ENCODE results near the gene RNF111. TPM values are rescaled to one million over a fixed set of nuclear protein-coding genes. Genes with fewer than 3 reads are reported as not detected.
"Not testable (repeated sequence)": the region's sequence is repeated elsewhere in the genome, so short reads cannot be mapped to it uniquely, and the experiment has no call there.

RNF111 gene
- polyA plus RNA-seq, 4 donors, result 36.2 to 47.6 (median 42.3) TPM

DNA sequence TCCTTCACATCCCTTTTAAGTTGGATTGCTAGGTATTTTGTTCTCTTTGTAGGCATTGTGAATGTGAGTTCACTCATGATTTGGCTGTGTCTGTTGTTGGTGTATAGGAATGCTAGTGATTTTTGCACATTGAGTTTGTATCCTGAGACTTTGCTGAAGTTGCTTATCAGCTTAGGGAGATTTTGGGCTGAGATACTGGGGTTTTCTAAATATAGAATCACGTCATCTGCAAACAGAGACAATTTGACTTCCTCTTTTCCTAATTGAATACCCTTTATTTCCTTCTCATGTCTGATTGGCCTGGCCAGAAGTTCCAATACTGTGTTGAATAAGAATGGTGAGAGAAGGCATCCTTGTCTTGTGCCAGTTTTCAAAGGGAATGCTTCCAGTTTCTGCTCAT lies 139.8 kb downstream of the RNF111 start:
- DNase-seq (ENCODE audit: low read depth in 4 of 4, low spot score in 2 of 4), result not testable (repeated sequence)

DNA sequence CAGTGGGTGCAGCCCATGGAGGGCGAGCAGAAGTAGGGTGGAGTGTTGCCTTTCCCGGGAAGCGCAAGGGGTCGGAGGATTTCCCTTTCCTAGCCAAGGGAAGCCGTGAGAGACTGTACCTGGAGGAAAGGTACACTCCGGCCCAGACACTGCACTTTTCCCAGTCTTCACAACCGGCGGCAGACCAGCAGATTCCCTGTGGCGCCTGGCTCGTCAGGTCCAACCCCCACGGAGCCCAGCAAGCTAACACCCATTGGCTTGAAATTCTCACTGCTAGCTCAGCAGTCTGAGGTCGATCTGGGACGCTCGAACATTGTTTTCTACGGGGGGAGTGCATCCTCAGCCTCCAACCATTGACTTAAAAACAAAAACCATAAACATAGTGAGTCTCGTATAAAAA lies 144.0 kb downstream of the RNF111 start:
- DNase-seq (ENCODE audit: low read depth in 4 of 4, low spot score in 2 of 4), result no peak

DNA sequence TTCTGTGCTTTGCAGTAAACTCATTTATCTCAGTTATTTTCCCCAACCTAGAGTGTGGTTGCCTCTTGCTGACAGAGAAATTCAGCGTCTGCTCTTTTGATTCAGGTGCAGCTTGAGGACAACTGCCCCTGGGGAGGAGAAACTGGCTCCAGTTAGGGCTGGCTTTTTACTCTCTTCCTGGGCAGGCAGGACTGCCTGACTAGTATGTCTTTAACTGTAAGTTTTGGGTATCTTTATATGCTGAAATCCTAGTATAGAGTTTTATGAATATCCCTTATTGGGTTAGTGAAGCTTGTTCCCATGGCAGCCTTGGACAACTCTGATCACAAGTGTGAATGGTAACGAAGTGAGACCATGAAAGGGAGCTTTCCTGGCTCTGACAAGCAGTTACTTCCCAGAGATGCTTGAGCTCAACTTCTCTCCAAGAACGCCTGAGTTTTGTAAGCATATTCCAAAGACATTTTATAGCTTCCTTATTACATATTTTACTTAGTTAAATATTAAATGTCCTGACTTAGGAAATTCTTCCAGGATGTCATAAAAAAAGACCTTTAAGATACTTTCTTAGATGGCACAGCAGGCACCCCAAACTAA lies 144.6 kb downstream of the RNF111 start:
- no peak for DNase-seq (ENCODE audit: low read depth in 4 of 4, low spot score in 2 of 4)

DNA sequence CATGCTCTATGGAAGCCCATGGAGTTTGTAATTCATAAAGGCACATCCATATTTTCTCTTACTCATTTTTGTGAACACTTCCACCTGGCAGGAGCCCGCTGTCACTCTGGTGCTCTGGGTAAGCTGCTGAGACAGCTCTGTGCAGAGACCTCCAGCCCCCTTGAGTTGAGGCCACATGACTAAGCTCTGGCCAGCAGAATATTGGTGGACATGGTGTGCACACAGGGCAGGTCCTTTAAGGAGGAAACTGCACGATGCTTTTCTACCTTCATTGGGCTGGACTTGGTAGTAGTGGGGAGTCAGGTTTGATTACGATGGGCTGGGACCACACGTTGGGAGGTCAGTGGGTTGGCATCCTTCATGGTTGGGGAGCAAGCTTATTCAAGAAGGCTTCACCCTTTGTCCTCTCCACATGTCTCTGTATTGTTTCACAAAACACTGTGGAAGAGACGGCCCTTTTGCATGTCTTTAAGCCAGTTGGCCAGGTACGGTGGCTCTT lies 146.5 kb downstream of the RNF111 start:
- DNase-seq (ENCODE audit: low read depth in 4 of 4, low spot score in 2 of 4), result no peak

DNA sequence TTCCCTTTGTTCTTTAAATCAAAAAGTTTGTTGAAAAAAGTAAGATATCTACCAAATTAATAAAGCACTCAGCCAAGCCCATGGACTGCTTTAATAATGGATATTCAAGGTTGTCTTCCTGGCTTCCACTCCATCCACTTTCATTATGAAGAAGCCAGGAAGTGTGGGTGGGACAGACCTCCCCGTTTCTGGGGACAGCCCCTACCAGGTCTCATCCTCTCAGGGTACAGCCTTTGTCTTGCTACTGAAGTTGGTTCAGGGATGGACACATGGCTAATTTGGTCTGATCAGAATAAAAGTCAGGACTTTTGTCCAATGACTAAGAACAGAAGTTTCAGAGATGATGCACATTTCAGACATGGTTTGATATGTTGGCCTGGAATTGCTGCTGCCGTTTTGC lies 150.1 kb downstream of the RNF111 start:
- no peak for DNase-seq (ENCODE audit: low read depth in 4 of 4, low spot score in 2 of 4)

DNA sequence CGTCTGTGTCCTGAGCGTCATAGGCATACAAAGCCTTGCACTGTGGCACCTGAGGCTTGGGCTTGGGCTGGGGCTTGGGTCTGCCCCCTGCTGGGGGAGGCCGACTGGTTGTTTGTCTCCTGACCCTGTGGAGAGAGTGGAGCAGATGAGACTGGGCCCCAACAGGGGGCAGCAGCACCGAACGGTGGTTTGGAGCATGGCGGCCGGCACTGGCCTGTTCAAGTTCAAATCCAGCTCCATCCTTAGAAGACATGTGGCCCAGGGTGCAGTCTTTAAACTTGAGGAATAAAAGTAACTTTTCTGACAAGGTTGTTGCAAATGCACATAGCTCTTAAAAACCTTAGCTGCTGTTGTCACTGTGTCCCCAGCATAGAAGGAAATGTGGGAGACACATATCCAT lies 150.8 kb downstream of the RNF111 start:
- DNase-seq (ENCODE audit: low read depth in 4 of 4, low spot score in 2 of 4), result no peak

DNA sequence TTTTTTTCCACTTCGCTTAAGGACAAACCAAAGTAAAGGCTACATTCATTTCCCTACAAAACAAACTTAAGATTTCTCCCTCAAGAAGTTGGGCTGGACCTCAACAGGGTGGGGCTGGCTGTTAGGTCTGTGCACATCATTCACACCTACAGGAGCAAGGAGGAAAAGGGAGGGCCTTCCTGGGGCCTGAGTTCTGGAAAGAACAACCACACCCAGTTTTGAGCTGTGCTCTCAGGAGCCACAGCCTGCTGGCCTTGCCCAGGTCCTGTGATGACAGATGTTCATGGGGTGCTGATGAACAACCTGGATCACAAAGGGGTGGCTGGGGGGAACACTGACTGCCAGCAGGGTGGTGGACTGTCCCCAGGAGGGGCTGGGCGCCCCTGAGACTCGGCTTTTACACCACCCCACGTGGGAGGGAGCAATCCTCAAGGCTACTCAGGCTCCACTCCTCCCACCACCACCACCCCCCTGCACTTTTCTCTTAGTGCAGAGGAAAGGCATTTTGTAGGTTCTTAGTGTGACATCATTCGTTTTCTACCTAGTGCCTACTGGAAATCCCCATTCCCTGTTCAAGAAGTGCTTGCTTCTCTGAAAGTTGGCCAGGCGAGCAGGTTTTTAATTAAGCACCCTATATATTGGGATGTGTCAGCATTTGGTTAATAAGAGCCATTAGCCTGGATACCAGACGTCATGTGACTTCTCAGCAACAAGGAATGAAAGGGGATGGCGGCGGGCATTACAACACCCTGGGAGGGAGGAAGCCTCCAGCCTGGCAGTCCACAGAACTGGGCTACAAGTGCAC lies 153.2 kb downstream of the RNF111 start:
- DNase-seq (ENCODE audit: low read depth in 4 of 4, low spot score in 2 of 4), result no peak

DNA sequence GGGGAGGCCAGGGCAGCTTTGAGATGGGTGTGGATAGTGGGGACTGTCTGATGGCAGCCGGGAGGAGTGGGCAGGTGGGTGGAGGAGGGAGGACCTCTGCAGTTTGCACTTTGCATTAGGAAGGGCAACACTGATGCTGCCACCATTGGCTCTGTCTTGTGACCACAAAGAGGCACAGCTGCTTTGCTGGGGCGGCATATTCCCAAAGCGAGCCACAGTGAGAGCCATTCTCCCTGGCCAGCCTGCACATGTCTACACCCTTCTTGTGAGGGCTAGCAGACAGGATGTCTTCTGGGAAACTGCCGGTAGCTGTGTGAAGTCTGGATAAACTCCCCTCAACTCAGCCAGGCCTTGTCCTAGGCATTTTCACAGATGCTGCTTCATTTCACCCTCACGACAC lies 155.8 kb downstream of the RNF111 start:
- no peak for DNase-seq (ENCODE audit: low read depth in 4 of 4, low spot score in 2 of 4)

DNA sequence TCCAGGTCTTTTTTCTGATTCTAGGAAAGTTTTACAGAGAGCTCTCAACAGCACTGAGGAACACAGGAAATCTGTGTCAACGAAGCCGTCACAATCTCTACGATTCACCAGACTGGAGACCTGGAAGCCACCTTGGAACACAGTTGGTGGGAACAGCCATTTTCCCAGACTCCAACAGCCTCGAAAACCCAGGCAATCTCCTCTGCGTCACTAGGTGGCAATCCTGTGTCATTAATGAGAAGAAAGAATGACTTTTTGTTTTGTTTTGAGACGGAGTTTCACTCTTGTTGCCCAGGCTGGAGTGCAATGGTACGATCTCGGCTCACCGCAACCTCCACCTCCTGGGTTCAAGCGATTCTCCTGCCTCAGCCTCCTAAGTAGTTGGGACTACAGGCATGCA lies 157.1 kb downstream of the RNF111 start:
- DNase-seq (ENCODE audit: low read depth in 4 of 4, low spot score in 2 of 4), result not testable (repeated sequence)

Other genes with a start within 250 kb of the RNF111 start
- 100 to 1,000 TPM; 225 to 273 (median 240) TPM for gene ADAM10, start 238.0 kb upstream of the RNF111 start, polyA plus RNA-seq (ENCODE audit: insufficient read length in 4 of 4)
- gene MINDY2, start 216.4 kb upstream of the RNF111 start, polyA plus RNA-seq (ENCODE audit: insufficient read length in 4 of 4), result 10 to 100 TPM; 23.1 to 33.8 (median 26.5) TPM
- gene SLTM, start 54.0 kb upstream of the RNF111 start, polyA plus RNA-seq (ENCODE audit: insufficient read length in 4 of 4), result 100 to 1,000 TPM in 3 of 4 donors, 10 to 100 TPM in 1; 94.3 to 169 (median 139) TPM
- gene CCNB2, start 117.5 kb downstream of the RNF111 start, polyA plus RNA-seq (ENCODE audit: insufficient read length in 4 of 4), result 10 to 100 TPM; 37.7 to 42.6 (median 39.9) TPM
- under 1 TPM in 3 of 4 donors, not detected in 1; 0.08 to 0.52 (median 0.33) TPM for gene LDHAL6B, start 219.2 kb downstream of the RNF111 start, polyA plus RNA-seq (ENCODE audit: insufficient read length in 4 of 4)